ENCODE measurements around the gene CFAP46.

DNA sequence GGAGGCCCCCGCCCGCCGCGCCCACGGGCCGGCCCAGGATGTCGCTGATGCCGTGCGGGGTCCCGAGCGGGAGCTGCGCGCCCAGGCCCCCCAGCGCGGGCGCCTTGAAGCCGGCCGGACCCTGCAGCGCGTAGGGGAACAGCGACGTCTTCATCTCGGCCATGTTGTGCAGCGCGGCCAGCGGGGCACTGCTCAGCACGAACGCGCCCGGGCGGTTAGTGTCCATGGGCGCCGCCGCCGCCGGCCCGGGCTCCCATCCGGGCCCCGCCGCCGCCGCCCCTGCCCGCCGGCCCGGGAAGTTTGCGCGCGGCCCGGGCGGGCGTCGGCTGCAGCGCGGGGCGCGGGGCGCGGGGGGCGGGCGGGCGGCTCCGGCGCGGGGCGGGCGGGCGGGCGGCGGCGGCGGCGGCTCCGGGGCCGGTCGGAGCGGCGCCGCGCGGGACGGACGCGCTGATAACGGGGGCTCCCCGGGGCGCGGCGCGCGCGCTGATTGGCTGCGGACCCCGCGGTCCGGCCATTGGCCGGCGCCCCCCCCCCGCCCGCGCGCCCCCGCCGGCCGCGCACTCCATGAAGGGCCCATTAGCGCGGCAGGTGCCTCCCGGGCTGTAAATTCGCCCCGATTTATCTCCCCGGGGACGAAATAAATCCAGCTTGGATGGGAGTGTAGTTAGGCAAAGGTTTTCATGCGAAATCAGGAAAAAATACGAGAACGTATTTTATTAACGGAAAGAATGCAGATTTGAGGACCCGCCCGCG, 156.5 kb downstream of the CFAP46 start, which contains the start of gene NKX6-2:
- TF ChIP-seq GATA2 (IDR thresholded peaks at IDR 0.05; ENCODE audit: low read depth, low read length) (no peak), GATA3 (IDR thresholded peaks at IDR 0.05; ENCODE audit: low read depth, low read length) (no peak)

Measured in SH-SY5Y (cell line).